Islet of Langerhans (tissue), 1 donor: ENCODE data around the gene EXT2.

Experiments
- FAIRE-seq: peaks from one replicate; lab custom pipeline; 2011; peaks lifted over from hg19 to GRCh38; lab: Jason Lieb, UNC

EXT2 gene

GRCh38 chr11:44207292-44207691 is 111.8 kb downstream of the EXT2 start:
- no peak for FAIRE-seq

- no peak for FAIRE-seq
Observed at GRCh38 chr11:44208976-44209603, 113.6 kb downstream of the EXT2 start.

GRCh38 chr11:44212128-44212527 is 116.7 kb downstream of the EXT2 start:
- no peak for FAIRE-seq

GRCh38 chr11:44213148-44213547 is 117.7 kb downstream of the EXT2 start:
- no peak for FAIRE-seq

GRCh38 chr11:44217432-44217831 is 122.0 kb downstream of the EXT2 start:
- no peak for FAIRE-seq

GRCh38 chr11:44219830-44220796 is 124.6 kb downstream of the EXT2 start:
- no peak for FAIRE-seq

- FAIRE-seq = no peak
Observed at GRCh38 chr11:44221456-44221855, 126.0 kb downstream of the EXT2 start.

- no peak for FAIRE-seq
Observed at GRCh38 chr11:44221992-44222391, 126.5 kb downstream of the EXT2 start.

- FAIRE-seq = no peak
Observed at GRCh38 chr11:44223238-44223637, 127.8 kb downstream of the EXT2 start.

- no peak for FAIRE-seq
Observed at GRCh38 chr11:44224867-44225501, 129.5 kb downstream of the EXT2 start.

- no peak for FAIRE-seq
Observed at GRCh38 chr11:44226490-44226889, 131.0 kb downstream of the EXT2 start.

GRCh38 chr11:44226945-44227344 is 131.5 kb downstream of the EXT2 start:
- no peak for FAIRE-seq

- no peak for FAIRE-seq
Observed at GRCh38 chr11:44228379-44228778, 132.9 kb downstream of the EXT2 start.

GRCh38 chr11:44229098-44229497 is 133.6 kb downstream of the EXT2 start:
- FAIRE-seq = no peak

- FAIRE-seq = no peak
Observed at GRCh38 chr11:44229624-44230023, 134.1 kb downstream of the EXT2 start.

- no peak for FAIRE-seq
Observed at GRCh38 chr11:44235765-44236201, 140.3 kb downstream of the EXT2 start.

- FAIRE-seq = no peak
Observed at GRCh38 chr11:44236296-44236695, 140.8 kb downstream of the EXT2 start.

GRCh38 chr11:44237156-44237555 is 141.7 kb downstream of the EXT2 start:
- no peak for FAIRE-seq

GRCh38 chr11:44241851-44242250 is 146.4 kb downstream of the EXT2 start:
- FAIRE-seq = no peak

- no peak for FAIRE-seq
Observed at GRCh38 chr11:44243086-44243485, 147.6 kb downstream of the EXT2 start.

GRCh38 chr11:44243595-44244343 is 148.3 kb downstream of the EXT2 start:
- FAIRE-seq = no peak

- no peak for FAIRE-seq
Observed at GRCh38 chr11:44244639-44245310, 149.3 kb downstream of the EXT2 start.
